ENCODE results near the gene AKT3. TPM values are rescaled to one million over a fixed set of nuclear protein-coding genes. Genes with fewer than 3 reads are reported as not detected.

Gene AKT3
- total and polyA plus RNA-seq, 2 of the 8 experiments (the other 6 are each of a cell fraction or from before 2014, with no cell fraction given): 6.0 to 36.4 TPM

DNA sequence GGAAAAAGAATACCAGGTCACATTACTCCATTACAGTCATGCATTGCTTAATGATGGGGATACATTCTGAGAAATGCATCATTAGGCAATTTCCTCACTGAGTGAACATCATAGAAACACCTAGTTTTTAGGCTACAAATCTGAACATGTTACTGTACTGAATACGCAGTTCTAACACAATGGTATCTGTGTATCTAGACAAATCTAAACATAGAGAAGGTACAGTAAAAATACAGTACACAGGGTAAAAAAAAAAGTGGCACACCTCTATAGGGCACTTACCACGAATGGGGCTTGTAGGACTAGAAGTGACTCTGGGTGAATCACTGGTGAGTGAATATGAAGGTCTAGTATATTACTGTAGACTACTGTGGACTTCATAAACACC is 115.7 kb downstream of the AKT3 start (continued):
- TF ChIP-seq CBX8 (IDR thresholded peaks at IDR 0.05; ENCODE audit: borderline replicate concordance, low read depth, low read length): no peak

Measured in H1 (cell line).